ENCODE measurements around the gene CDK3.
"Not testable (repeated sequence)": the region's sequence is repeated elsewhere in the genome, so short reads cannot be mapped to it uniquely, and the experiment has no call there.

CDK3 gene

GRCh38 chr17:76017481-76018339 is 17.1 kb downstream of the CDK3 start:
- DNase-seq = no peak

- DNase-seq = no peak
Observed at GRCh38 chr17:76018340-76018680, 17.7 kb downstream of the CDK3 start.

- DNase-seq = no peak
Observed at GRCh38 chr17:76018801-76019200, 18.1 kb downstream of the CDK3 start.

GRCh38 chr17:76019833-76020467 is 19.3 kb downstream of the CDK3 start:
- DNase-seq = no peak

GRCh38 chr17:76022285-76022684 is 21.6 kb downstream of the CDK3 start:
- DNase-seq = no peak

- no peak for DNase-seq
Observed at GRCh38 chr17:76022973-76023899, 22.6 kb downstream of the CDK3 start.

- DNase-seq = no peak
Observed at GRCh38 chr17:76023900-76024237, 23.2 kb downstream of the CDK3 start.

- no peak for DNase-seq
Observed at GRCh38 chr17:76024353-76024752, 23.7 kb downstream of the CDK3 start.

GRCh38 chr17:76025294-76025693 is 24.6 kb downstream of the CDK3 start:
- no peak for DNase-seq

- DNase-seq = no peak
Observed at GRCh38 chr17:76026714-76027158, 26.1 kb downstream of the CDK3 start.

- no peak for DNase-seq
Observed at GRCh38 chr17:76027159-76027839, 26.6 kb downstream of the CDK3 start, which contains the start of gene EVPL. EVPL (minus strand) TSS chr17:76027306; CDS start chr17:76027198, 108 bp downstream.

GRCh38 chr17:76032073-76032779 is 31.6 kb downstream of the CDK3 start:
- peak; percentile 61 for DNase-seq

GRCh38 chr17:76032780-76033108 is 32.1 kb downstream of the CDK3 start:
- DNase-seq = no peak

GRCh38 chr17:76033139-76033538 is 32.5 kb downstream of the CDK3 start:
- DNase-seq = no peak

GRCh38 chr17:76034428-76035350 is 34.0 kb downstream of the CDK3 start:
- DNase-seq = no peak

- no peak for DNase-seq
Observed at GRCh38 chr17:76036497-76037261, 36.0 kb downstream of the CDK3 start.

- no peak for DNase-seq
Observed at GRCh38 chr17:76038050-76038449, 37.4 kb downstream of the CDK3 start.

- DNase-seq = no peak
Observed at GRCh38 chr17:76039121-76039520, 38.5 kb downstream of the CDK3 start.

- no peak for DNase-seq
Observed at GRCh38 chr17:76040376-76040775, 39.7 kb downstream of the CDK3 start.

GRCh38 chr17:76042868-76043267 is 42.2 kb downstream of the CDK3 start:
- not testable (repeated sequence) for DNase-seq

Measured in NCI-H1092 (cell line).